Suprapubic skin (tissue), 3 donors: ENCODE data around the gene SLC16A9.

ENCODE experiments used
- POLR2A ChIP-seq, 2 donors: fragments of 450-650 bp; IDR thresholded peaks; one replicate each; pipeline ENCODE4 v1.6.1; 2017; ENCODE audit warnings: antibody characterized with exemption in 2 of 2, mild to moderate bottlenecking in 2 of 2, moderate library complexity in 2 of 2
- TF ChIP-seq, protein P1 (sequence below), 2 donors: fragments of 200-600 bp in 1 of 2; fragments of 450-650 bp in 1 of 2; sonication (generic) in 1 of 2; IDR thresholded peaks; one replicate each; pipeline ENCODE4 v1.5.1; 2016 to 2019; ENCODE audit warnings: antibody characterized with exemption in 2 of 2, mild to moderate bottlenecking in 1 of 2, moderate library complexity in 1 of 2

DNA sequence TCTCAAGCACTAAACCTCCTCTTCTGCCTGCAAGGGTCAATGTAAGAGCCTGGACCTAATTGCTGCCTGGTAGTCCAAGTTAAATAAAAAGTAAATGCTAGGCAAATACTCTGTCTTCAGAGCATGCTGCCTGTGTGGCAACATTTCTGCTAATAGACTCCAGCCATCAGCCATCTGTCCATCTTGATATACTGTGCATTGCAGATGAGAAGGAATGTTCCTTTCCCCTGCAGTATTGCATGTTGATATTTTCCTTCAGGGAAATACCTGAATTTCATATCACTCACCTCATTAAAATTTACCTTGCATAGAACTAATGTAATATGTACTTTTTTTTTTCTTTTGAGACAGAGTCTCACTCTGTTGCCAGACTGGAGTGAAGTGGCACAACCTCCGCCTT lies 87.9 kb downstream of the SLC16A9 start:
- TF ChIP-seq POLR2A (IDR thresholded peaks at IDR 0.05) = no peak
- TF ChIP-seq, protein P1, sequence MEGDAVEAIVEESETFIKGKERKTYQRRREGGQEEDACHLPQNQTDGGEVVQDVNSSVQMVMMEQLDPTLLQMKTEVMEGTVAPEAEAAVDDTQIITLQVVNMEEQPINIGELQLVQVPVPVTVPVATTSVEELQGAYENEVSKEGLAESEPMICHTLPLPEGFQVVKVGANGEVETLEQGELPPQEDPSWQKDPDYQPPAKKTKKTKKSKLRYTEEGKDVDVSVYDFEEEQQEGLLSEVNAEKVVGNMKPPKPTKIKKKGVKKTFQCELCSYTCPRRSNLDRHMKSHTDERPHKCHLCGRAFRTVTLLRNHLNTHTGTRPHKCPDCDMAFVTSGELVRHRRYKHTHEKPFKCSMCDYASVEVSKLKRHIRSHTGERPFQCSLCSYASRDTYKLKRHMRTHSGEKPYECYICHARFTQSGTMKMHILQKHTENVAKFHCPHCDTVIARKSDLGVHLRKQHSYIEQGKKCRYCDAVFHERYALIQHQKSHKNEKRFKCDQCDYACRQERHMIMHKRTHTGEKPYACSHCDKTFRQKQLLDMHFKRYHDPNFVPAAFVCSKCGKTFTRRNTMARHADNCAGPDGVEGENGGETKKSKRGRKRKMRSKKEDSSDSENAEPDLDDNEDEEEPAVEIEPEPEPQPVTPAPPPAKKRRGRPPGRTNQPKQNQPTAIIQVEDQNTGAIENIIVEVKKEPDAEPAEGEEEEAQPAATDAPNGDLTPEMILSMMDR (IDR thresholded peaks at IDR 0.05) = no peak
